GM21367 (cell line): ENCODE data around the gene PSRC1.
"Not testable (repeated sequence)": the region's sequence is repeated elsewhere in the genome, so short reads cannot be mapped to it uniquely, and the experiment has no call there.

Experiments used
- ATAC-seq: cut with Tn5 transposase; IDR thresholded peaks from one replicate; pipeline ENCODE4 v1.9.1; 2021; ENCODE audit not compliant: unreplicated experiment

Gene PSRC1

GRCh38 chr1:109296782-109297181 lies 13.8 kb upstream of the PSRC1 start:
- no peak for ATAC-seq

GRCh38 chr1:109295712-109296415 lies 12.9 kb upstream of the PSRC1 start:
- no peak for ATAC-seq

- ATAC-seq, result no peak
Measured at GRCh38 chr1:109294481-109294880, 11.5 kb upstream of the PSRC1 start.

GRCh38 chr1:109293026-109293425 lies 10.1 kb upstream of the PSRC1 start:
- no peak for ATAC-seq

- ATAC-seq, result no peak
Measured at GRCh38 chr1:109292364-109292763, 9.4 kb upstream of the PSRC1 start.

GRCh38 chr1:109290998-109291397 lies 8.1 kb upstream of the PSRC1 start:
- ATAC-seq, result no peak

GRCh38 chr1:109290137-109290536 lies 7.2 kb upstream of the PSRC1 start:
- ATAC-seq, result no peak

- ATAC-seq, result not testable (repeated sequence)
Measured at GRCh38 chr1:109286762-109287161, 3.8 kb upstream of the PSRC1 start.

GRCh38 chr1:109283748-109284600 lies 1.0 kb upstream of the PSRC1 start:
- no peak for ATAC-seq

- ATAC-seq, result no peak
Measured at GRCh38 chr1:109282497-109282951, 421 bp downstream of the PSRC1 start.

GRCh38 chr1:109281680-109282496 lies 1.1 kb downstream of the PSRC1 start:
- ATAC-seq, result no peak

- ATAC-seq, result no peak
Measured at GRCh38 chr1:109280862-109281261, 2.1 kb downstream of the PSRC1 start.

GRCh38 chr1:109279615-109280278 lies 3.2 kb downstream of the PSRC1 start:
- no peak for ATAC-seq

GRCh38 chr1:109277434-109278204 lies 5.3 kb downstream of the PSRC1 start:
- ATAC-seq, result peak; percentile 61

GRCh38 chr1:109275706-109276345 lies 7.1 kb downstream of the PSRC1 start:
- ATAC-seq, result no peak

GRCh38 chr1:109274533-109275476 lies 8.1 kb downstream of the PSRC1 start:
- no peak for ATAC-seq

GRCh38 chr1:109273570-109274288 lies 9.2 kb downstream of the PSRC1 start:
- no peak for ATAC-seq
